GM18526 (cell line): ENCODE results near the gene EFR3B.

ENCODE experiments used
- POLR2A ChIP-seq: IDR thresholded peaks from 3 replicates; pipeline ENCODE4 v1.6.1; 2011; ENCODE audit not compliant: insufficient read length; ENCODE audit errors: extremely low read depth

The EFR3B gene

GRCh38 chr2:25174192-25174861 lies 132.5 kb downstream of the EFR3B start:
- TF ChIP-seq POLR2A = no peak

GRCh38 chr2:25176138-25176537 lies 134.3 kb downstream of the EFR3B start:
- TF ChIP-seq POLR2A = no peak

- no peak for TF ChIP-seq POLR2A
Measured at GRCh38 chr2:25176541-25177181, 134.8 kb downstream of the EFR3B start.

- no peak for TF ChIP-seq POLR2A
Measured at GRCh38 chr2:25177211-25177611, 135.3 kb downstream of the EFR3B start.

- no peak for TF ChIP-seq POLR2A
Measured at GRCh38 chr2:25178976-25179375, 137.1 kb downstream of the EFR3B start.

GRCh38 chr2:25184254-25184653 lies 142.4 kb downstream of the EFR3B start:
- TF ChIP-seq POLR2A = no peak

GRCh38 chr2:25187729-25188350 lies 146.0 kb downstream of the EFR3B start:
- TF ChIP-seq POLR2A = no peak

GRCh38 chr2:25188405-25188804 lies 146.5 kb downstream of the EFR3B start:
- TF ChIP-seq POLR2A = no peak

GRCh38 chr2:25190536-25190935 lies 148.7 kb downstream of the EFR3B start:
- no peak for TF ChIP-seq POLR2A

- no peak for TF ChIP-seq POLR2A
Measured at GRCh38 chr2:25194576-25195122, 152.8 kb downstream of the EFR3B start.

GRCh38 chr2:25197336-25198208 lies 155.7 kb downstream of the EFR3B start:
- no peak for TF ChIP-seq POLR2A

- no peak for TF ChIP-seq POLR2A
Measured at GRCh38 chr2:25198209-25198525, 156.3 kb downstream of the EFR3B start.

GRCh38 chr2:25198576-25198975 lies 156.7 kb downstream of the EFR3B start:
- TF ChIP-seq POLR2A = no peak

- no peak for TF ChIP-seq POLR2A
Measured at GRCh38 chr2:25201265-25201664, 159.4 kb downstream of the EFR3B start.

GRCh38 chr2:25201794-25202193 lies 159.9 kb downstream of the EFR3B start:
- no peak for TF ChIP-seq POLR2A

GRCh38 chr2:25202275-25202674 lies 160.4 kb downstream of the EFR3B start:
- no peak for TF ChIP-seq POLR2A
